Measurements from ENCODE around the gene GOLT1A.

Gene GOLT1A

GRCh38 chr1:204225841-204226735, 12.3 kb upstream of the GOLT1A start:
- no peak overlapping the region for H3K23ac ChIP-seq (ENCODE audit: low read length)
- no peaks in the 10 kb centered on the region for H3K27me3 ChIP-seq (ENCODE audit: insufficient read depth, low read length, poor library complexity)
- no peak overlapping the region for H2BK120ac ChIP-seq (ENCODE audit: low read depth, low read length)
- H3K4me2 ChIP-seq (ENCODE audit: low read length), result no peak overlapping the region
- no peak overlapping the region for H3K4me3 ChIP-seq (ENCODE audit: low read length)
- no peak overlapping the region for H3K56ac ChIP-seq (ENCODE audit: low read length)
- H3K36me3 ChIP-seq (ENCODE audit: control insufficient read depth, insufficient read depth, low read length), result no peaks in the 10 kb centered on the region
- H3K9ac ChIP-seq (ENCODE audit: low read length), result no peak overlapping the region
- no peak overlapping the region for H2BK15ac ChIP-seq (replicated peaks; ENCODE audit: low read depth)
- no peak overlapping the region for H4K8ac ChIP-seq (ENCODE audit: low read depth, low read length)
- H2AK5ac ChIP-seq (ENCODE audit: low read length), result no peak overlapping the region
- no CpG with 5 or more reads among the region's 16 CpGs for WGBS (ENCODE audit: extremely low coverage, insufficient coverage, low lambda C conversion rate)
- H3K4me1 ChIP-seq (ENCODE audit: control insufficient read depth, low read depth, low read length), result no peaks in the 10 kb centered on the region
- H3K18ac ChIP-seq (ENCODE audit: low read length), result no peak overlapping the region
- H3K4ac ChIP-seq (ENCODE audit: low read depth, low read length), result no peak overlapping the region
- H3K27ac ChIP-seq (ENCODE audit: low read depth, low read length), result no peak overlapping the region
- no peak overlapping the region for H2BK5ac ChIP-seq (ENCODE audit: low read length)
- H4K5ac ChIP-seq (ENCODE audit: low read length), result no peak overlapping the region
- no peak for DNase-seq
- H3K79me1 ChIP-seq (ENCODE audit: low read length), result no peaks in the 10 kb centered on the region
- H3K79me2 ChIP-seq (ENCODE audit: control insufficient read depth, insufficient read depth, low read length), result no peaks in the 10 kb centered on the region

GRCh38 chr1:204224655-204225054, 10.9 kb upstream of the GOLT1A start:
- Histone ChIP-seq H3K27me3 (ENCODE audit: insufficient read depth, low read length, poor library complexity) (no peaks in the 10 kb centered on the region), H3K79me2 (ENCODE audit: control insufficient read depth, insufficient read depth, low read length) (no peaks in the 10 kb centered on the region), H2BK5ac (ENCODE audit: low read length) (no peak overlapping the region), H3K27ac (ENCODE audit: low read depth, low read length) (no peak overlapping the region), H3K4me2 (ENCODE audit: low read length) (no peak overlapping the region), H3K56ac (ENCODE audit: low read length) (peak overlapping the region; percentile 39), H3K4ac (ENCODE audit: low read depth, low read length) (no peak overlapping the region), H3K23ac (ENCODE audit: low read length) (no peak overlapping the region), H3K18ac (ENCODE audit: low read length) (no peak overlapping the region), H2AK5ac (ENCODE audit: low read length) (no peak overlapping the region), H3K36me3 (ENCODE audit: control insufficient read depth, insufficient read depth, low read length) (no peaks in the 10 kb centered on the region), H3K79me1 (ENCODE audit: low read length) (no peaks in the 10 kb centered on the region), H3K4me1 (ENCODE audit: control insufficient read depth, low read depth, low read length) (no peaks in the 10 kb centered on the region), H2BK15ac (replicated peaks; ENCODE audit: low read depth) (no peak overlapping the region), H4K8ac (ENCODE audit: low read depth, low read length) (no peak overlapping the region), H4K5ac (ENCODE audit: low read length) (no peak overlapping the region), H3K4me3 (ENCODE audit: low read length) (no peak overlapping the region), H3K9ac (ENCODE audit: low read length) (no peak overlapping the region), H2BK120ac (ENCODE audit: low read depth, low read length) (no peak overlapping the region)
- DNase-seq, result no peak
- no CpG with 5 or more reads among the region's 8 CpGs for WGBS (ENCODE audit: extremely low coverage, insufficient coverage, low lambda C conversion rate)

GRCh38 chr1:204223129-204223860, 9.5 kb upstream of the GOLT1A start:
- Histone ChIP-seq H3K4ac (ENCODE audit: low read depth, low read length) (no peak overlapping the region), H3K4me1 (ENCODE audit: control insufficient read depth, low read depth, low read length) (no peaks in the 10 kb centered on the region), H3K27me3 (ENCODE audit: insufficient read depth, low read length, poor library complexity) (no peaks in the 10 kb centered on the region), H3K23ac (ENCODE audit: low read length) (no peak overlapping the region), H2BK15ac (replicated peaks; ENCODE audit: low read depth) (no peak overlapping the region), H2AK5ac (ENCODE audit: low read length) (no peak overlapping the region), H3K4me2 (ENCODE audit: low read length) (no peak overlapping the region), H3K36me3 (ENCODE audit: control insufficient read depth, insufficient read depth, low read length) (no peaks in the 10 kb centered on the region), H4K8ac (ENCODE audit: low read depth, low read length) (no peak overlapping the region), H3K79me2 (ENCODE audit: control insufficient read depth, insufficient read depth, low read length) (no peaks in the 10 kb centered on the region), H3K9ac (ENCODE audit: low read length) (no peak overlapping the region), H3K18ac (ENCODE audit: low read length) (no peak overlapping the region), H3K79me1 (ENCODE audit: low read length) (no peaks in the 10 kb centered on the region), H3K27ac (ENCODE audit: low read depth, low read length) (no peak overlapping the region), H3K4me3 (ENCODE audit: low read length) (no peak overlapping the region), H3K56ac (ENCODE audit: low read length) (no peak overlapping the region), H2BK120ac (ENCODE audit: low read depth, low read length) (no peak overlapping the region), H4K5ac (ENCODE audit: low read length) (no peak overlapping the region), H2BK5ac (ENCODE audit: low read length) (no peak overlapping the region)
- WGBS (ENCODE audit: extremely low coverage, insufficient coverage, low lambda C conversion rate), result no CpG with 5 or more reads among the region's 17 CpGs
- DNase-seq, result no peak

GRCh38 chr1:204222764-204223055, 8.9 kb upstream of the GOLT1A start:
- Histone ChIP-seq H2BK120ac (ENCODE audit: low read depth, low read length) (no peak overlapping the region), H3K4ac (ENCODE audit: low read depth, low read length) (no peak overlapping the region), H4K8ac (ENCODE audit: low read depth, low read length) (no peak overlapping the region), H3K4me1 (ENCODE audit: control insufficient read depth, low read depth, low read length) (no peaks in the 10 kb centered on the region), H3K79me2 (ENCODE audit: control insufficient read depth, insufficient read depth, low read length) (no peaks in the 10 kb centered on the region), H3K4me2 (ENCODE audit: low read length) (no peak overlapping the region), H3K36me3 (ENCODE audit: control insufficient read depth, insufficient read depth, low read length) (no peaks in the 10 kb centered on the region), H3K18ac (ENCODE audit: low read length) (no peak overlapping the region), H3K27me3 (ENCODE audit: insufficient read depth, low read length, poor library complexity) (no peaks in the 10 kb centered on the region), H2AK5ac (ENCODE audit: low read length) (no peak overlapping the region), H3K27ac (ENCODE audit: low read depth, low read length) (no peak overlapping the region), H3K56ac (ENCODE audit: low read length) (no peak overlapping the region), H2BK5ac (ENCODE audit: low read length) (no peak overlapping the region), H3K9ac (ENCODE audit: low read length) (no peak overlapping the region), H4K5ac (ENCODE audit: low read length) (no peak overlapping the region), H3K79me1 (ENCODE audit: low read length) (no peaks in the 10 kb centered on the region), H3K23ac (ENCODE audit: low read length) (no peak overlapping the region), H2BK15ac (replicated peaks; ENCODE audit: low read depth) (no peak overlapping the region), H3K4me3 (ENCODE audit: low read length) (no peak overlapping the region)
- WGBS (ENCODE audit: extremely low coverage, insufficient coverage, low lambda C conversion rate), result no CpG with 5 or more reads among the region's 3 CpGs
- no peak for DNase-seq

- Histone ChIP-seq H3K36me3 (ENCODE audit: control insufficient read depth, insufficient read depth, low read length) (no peaks in the 10 kb centered on the region), H2BK5ac (ENCODE audit: low read length) (no peak overlapping the region), H3K56ac (ENCODE audit: low read length) (no peak overlapping the region), H2BK120ac (ENCODE audit: low read depth, low read length) (no peak overlapping the region), H3K27me3 (ENCODE audit: insufficient read depth, low read length, poor library complexity) (no peaks in the 10 kb centered on the region), H3K18ac (ENCODE audit: low read length) (no peak overlapping the region), H3K23ac (ENCODE audit: low read length) (no peak overlapping the region), H3K4ac (ENCODE audit: low read depth, low read length) (no peak overlapping the region), H2AK5ac (ENCODE audit: low read length) (no peak overlapping the region), H3K9ac (ENCODE audit: low read length) (no peak overlapping the region), H4K5ac (ENCODE audit: low read length) (no peak overlapping the region), H3K4me2 (ENCODE audit: low read length) (no peak overlapping the region), H2BK15ac (replicated peaks; ENCODE audit: low read depth) (no peak overlapping the region), H3K27ac (ENCODE audit: low read depth, low read length) (no peak overlapping the region), H3K79me1 (ENCODE audit: low read length) (no peaks in the 10 kb centered on the region), H3K4me1 (ENCODE audit: control insufficient read depth, low read depth, low read length) (no peaks in the 10 kb centered on the region), H3K79me2 (ENCODE audit: control insufficient read depth, insufficient read depth, low read length) (no peaks in the 10 kb centered on the region), H4K8ac (ENCODE audit: low read depth, low read length) (no peak overlapping the region), H3K4me3 (ENCODE audit: low read length) (no peak overlapping the region)
- no CpG with 5 or more reads among the region's 8 CpGs for WGBS (ENCODE audit: extremely low coverage, insufficient coverage, low lambda C conversion rate)
- no peak for DNase-seq
Observed at GRCh38 chr1:204222006-204222763, 8.4 kb upstream of the GOLT1A start.
